HTERT RPE-1 (cell line): ENCODE results near the gene PXDN.
"Not testable (repeated sequence)": the region's sequence is repeated elsewhere in the genome, so short reads cannot be mapped to it uniquely, and the experiment has no call there.

Experiments
- in situ Hi-C: fragments of 300-500 bp; cut with MboI; formaldehyde crosslinking; loops from 4 replicates; pipeline ENCODE4 v1.14.3; 2020; ENCODE audit warnings: low sequenced_read_pairs

The PXDN gene

GRCh38 chr2:1688161-1688560 is 56.2 kb downstream of the PXDN start:
- in situ Hi-C loops: no loop called here

DNA sequence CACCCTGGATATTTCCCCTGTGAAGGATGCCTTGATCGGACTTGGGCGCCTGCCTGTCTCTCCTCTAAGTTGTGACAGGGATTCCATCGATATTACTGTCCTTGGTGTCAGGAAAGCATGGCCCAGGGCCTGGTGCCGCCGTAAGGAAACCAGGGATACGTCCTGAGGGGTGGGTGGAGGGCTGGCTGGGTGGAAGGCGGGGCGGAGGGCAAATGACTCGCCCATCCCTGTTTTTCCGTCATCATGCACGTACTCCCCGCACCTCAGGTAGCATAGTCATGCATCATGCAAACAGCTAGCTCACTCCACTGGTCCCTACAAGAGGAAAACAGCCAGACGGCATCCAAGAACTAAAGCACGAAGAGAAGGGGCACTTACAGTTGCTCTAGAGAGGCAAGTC is 57.1 kb downstream of the PXDN start:
- in situ Hi-C loops: no loop called here

GRCh38 chr2:1686784-1687105 is 57.6 kb downstream of the PXDN start:
- in situ Hi-C loops: no loop called here

GRCh38 chr2:1685957-1686783 is 58.1 kb downstream of the PXDN start:
- in situ Hi-C loops: no loop called here

DNA sequence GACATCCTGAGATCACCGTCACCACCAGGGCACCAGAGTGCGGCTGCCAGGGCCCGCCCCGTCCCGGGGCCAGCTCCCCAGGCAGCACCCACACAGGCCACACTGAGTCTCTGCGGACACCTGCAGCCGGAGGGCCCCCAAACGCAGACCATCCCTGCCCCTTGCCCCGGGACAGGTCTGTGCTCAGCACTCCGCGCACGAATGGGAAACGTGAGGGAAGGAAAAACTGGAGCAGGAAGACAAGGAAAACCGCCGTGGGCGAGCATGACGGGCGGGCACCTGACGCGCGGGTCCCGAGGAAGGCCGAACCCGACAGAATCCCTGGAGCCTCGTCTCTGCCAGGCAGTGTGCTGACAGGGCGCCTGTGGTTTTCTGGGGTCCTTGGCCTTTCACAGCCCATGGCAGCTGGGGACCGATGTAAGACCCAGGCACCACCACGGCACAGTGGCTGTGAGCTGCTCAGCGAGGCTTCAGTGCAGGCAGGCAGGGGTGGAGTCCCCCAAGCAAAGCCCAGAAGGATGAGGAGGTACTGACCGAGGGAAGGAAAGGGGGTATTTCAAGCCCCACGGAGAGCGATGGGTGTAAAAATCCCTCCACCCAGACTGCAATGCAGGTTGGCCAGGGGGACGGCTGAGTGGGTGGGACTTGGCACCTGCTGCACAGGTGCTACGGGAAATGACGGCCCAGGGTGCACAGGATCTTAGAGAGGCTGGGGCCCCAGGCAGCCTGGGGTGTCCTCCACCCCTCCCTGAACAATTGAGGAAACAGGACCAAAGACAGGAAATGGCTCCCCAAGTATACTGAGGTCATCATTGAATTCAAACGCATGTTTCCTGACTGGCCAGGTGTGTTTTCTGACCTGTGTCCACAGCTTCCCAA is 59.0 kb downstream of the PXDN start:
- in situ Hi-C loops: no loop called here

DNA sequence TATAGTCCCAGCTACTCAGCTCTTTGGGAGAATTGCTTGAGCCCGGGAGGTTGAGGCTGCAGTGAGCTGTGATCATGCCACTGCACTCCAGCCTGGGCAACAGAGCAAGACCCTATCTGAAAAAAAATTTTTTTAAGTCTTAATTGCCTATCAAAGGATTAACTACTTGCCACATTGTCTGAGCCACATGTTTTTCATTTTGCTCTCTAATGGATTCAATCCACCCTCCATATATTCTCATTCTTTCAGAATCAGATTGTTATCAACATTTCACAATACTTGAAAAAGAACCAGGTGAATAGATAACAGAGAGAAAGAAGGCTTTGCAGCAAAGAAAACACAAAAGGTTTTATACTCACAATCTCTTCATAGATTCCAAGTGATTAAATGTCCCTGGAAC is 61.0 kb downstream of the PXDN start:
- in situ Hi-C loops: no loop called here

DNA sequence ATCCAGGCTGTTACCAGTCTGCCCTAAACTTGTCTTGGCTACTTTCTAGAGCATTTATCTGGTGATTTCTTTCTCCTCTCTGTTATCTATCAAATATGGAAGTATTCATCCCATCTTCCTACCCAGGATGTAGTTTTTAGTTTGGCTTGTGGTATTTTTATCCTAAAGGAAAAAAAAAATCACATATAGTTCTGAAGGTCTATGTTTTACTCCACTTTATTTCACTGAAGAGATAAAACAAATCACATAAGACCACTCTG is 62.2 kb downstream of the PXDN start:
- in situ Hi-C loops: no loop called here

- in situ Hi-C loops: no loop called here
Observed at GRCh38 chr2:1681323-1682180, 62.8 kb downstream of the PXDN start.

GRCh38 chr2:1681017-1681318 is 63.3 kb downstream of the PXDN start:
- in situ Hi-C loops: no loop called here

GRCh38 chr2:1680222-1681016 is 63.9 kb downstream of the PXDN start:
- in situ Hi-C loops: no loop called here

DNA sequence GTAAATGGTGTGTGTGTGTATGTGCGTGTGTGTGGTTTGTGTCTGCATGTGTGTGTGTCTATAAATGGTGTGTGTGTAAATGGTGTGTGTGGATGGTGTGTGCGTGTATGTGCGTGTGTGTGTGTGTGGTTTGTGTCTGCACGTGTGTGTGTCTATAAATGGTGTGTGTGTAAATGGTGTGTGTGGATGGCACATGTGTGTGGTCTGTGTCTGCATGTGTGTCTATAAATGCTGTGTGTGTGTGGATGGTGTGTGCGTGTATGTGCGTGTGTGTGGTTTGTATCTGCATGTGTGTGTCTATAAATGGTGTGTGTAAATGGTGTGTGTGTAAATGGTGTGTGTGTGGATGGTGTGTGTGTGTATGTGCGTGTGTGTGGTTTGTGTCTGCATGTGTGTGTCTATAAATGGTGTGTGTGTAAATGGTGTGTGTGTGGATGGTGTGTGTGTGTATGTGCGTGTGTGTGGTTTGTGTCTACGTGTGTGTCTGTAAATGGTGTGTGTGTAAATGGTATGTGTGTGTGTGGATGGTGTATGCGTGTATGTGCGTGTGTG is 64.8 kb downstream of the PXDN start:
- in situ Hi-C loops: not testable (repeated sequence)

DNA sequence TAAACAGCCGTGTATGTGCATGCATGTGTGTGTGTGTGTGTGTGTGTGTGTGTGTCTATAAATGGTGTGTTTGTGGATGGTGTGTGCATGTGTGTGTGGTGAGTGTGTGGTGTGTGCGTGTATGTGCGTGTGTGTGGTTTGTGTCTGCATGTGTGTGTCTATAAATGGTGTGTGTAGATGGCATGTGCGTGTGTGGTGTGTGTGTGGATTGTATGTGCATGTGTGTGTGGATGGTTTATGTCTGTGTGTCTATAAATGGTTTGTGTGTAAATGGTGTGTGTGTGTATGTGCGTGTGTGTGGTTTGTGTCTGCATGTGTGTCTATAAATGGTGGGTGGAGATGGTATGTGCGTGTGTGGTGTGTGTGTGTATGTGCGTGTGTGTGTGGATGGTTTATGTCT is 65.2 kb downstream of the PXDN start:
- in situ Hi-C loops: not testable (repeated sequence)

DNA sequence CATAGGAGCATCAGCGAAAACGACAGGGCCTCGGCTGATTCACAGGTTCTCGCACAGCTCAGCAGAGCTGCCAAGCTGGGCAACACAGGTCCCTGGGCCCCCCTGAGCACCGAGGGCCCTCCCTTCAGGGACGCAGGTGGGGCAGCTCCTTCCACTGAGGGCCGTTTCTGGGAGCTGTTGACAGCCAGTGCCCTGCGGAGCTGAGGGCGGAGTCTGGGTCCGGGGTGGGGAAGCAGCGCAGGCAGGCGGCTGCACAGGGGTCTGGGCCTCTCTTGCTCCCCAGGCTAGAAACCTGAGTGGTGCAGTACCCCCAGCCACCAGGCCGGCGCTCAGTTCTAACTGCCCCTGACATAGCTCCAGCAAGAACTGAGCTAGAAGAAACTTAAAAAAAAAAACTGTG is 65.7 kb downstream of the PXDN start:
- in situ Hi-C loops: no loop called here

- in situ Hi-C loops: no loop called here
Observed at GRCh38 chr2:1677821-1678165, 66.5 kb downstream of the PXDN start.

GRCh38 chr2:1676913-1677820 is 67.1 kb downstream of the PXDN start:
- in situ Hi-C loops: no loop called here

DNA sequence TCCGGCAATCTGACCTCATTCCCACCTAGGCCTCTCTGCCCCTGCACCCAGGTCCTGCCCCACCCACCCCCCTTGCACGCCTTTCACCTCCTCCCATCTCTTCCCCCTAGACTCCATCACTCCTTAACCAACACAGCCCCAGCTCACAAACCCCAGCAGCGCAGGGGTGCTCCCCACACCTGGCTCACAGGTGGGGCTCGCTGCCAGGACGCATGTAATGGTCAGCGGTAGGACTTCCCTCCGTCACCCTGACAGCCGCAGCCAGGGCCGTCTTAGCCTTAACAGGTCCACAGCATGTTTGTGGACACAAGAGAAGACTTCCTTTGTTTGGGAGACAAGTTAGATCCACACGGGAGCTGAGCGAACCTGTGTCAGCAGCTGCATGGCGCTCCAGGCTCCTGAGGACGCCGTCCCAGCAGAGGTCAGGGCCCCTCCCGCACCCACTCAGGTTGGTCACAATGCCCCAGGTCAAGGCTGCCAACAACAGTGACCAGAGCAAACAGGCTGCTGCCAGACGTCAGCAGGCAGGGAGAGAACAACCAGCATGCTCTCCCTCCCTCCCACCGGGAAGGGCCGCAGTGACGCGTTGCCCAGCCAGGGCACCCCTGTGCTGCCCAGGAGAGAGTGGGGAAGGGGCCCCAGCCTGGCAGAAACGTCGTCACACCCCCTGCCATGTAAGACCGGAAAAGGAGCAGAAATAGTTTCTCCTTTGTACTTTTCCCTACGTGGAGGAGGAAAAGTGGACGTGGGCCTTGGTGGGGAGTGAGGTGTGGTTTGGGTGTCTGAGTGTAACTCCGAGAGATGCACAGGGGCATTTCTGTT is 68.0 kb downstream of the PXDN start:
- in situ Hi-C loops: no loop called here

GRCh38 chr2:1675633-1676032 is 68.7 kb downstream of the PXDN start:
- in situ Hi-C loops: no loop called here

DNA sequence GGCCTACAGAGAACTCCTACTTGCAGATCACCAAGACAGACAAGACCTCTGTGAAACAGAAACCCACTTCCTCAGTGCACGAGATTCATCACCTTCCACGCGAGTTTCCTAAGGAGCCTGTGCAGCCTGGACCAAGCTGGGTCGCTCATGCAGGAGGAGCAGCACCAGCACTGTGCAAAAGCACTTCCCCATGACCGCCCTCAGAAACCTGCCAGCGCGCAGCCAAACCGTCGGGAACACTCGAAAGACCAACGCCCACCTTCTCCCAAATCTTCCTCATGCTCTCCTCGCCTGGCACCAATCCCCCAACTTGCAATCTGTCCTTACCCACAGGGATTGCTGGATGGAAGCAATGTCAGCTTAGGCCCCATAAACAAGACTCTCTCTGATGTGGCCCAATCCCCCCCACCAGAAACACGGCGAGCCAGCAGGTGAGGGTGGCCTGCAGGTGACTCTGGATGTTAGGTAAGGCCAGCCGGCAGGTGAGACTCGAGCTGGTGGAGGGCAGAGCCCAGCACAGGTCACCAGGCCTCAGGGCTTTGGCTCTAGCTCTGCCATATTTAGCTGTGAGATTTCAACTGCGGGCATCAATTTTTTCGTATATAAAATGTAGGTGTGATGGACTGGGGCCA is 69.4 kb downstream of the PXDN start:
- in situ Hi-C loops: no loop called here
